Heart left ventricle (tissue), 13 donors: Measurements from ENCODE around the gene RNF130.

Source experiments
- CTCF ChIP-seq, 12 donors: fragments of 200-600 bp; sonication (generic) in 4 of 12; IDR thresholded peaks; one replicate each; pipeline versions ENCODE4 v1.5.0 to v1.8.0; 2018 to 2022; ENCODE audit warnings: antibody characterized with exemption in 12 of 12, mild to moderate bottlenecking in 5 of 12
- POLR2A ChIP-seq, 2 donors: fragments of 450-650 bp; IDR thresholded peaks; one replicate each; pipeline ENCODE4 v1.6.1; 2017; ENCODE audit warnings: antibody characterized with exemption in 2 of 2, mild to moderate bottlenecking in 2 of 2, moderate library complexity in 2 of 2
- donor health status: ischemic (EF 13 %, LVEDD 7.1; RV severe dilation, severe dysfunction).
- donor health status: DM: no; HTN: yes; CAD: no.
- donor health status: DM: no; HTN: no; CAD: no.
- donor health status: ischemic (EF 25% LVEDD 6.9; RV normal size, moderate dysfunction).
- donor health status: ischemic (EF 25% LVEDD 5.7; RV mildly dilated, moderate dysfunction).
- donor health status: ischemic (EF 35%, LVEDD 5.7; RV mildly dilated, moderate dysfunction).
- donor health status: nonischemic (EF 11% LVEDD 7.7; RV severe dilation, severe dysfunction).
- donor health status: DM: yes; HTN: yes; CAD: no.
- donor health status: PGD.
- donor health status: ischemic (EF 29% LVEDD 5.4; RV normal size, mild dysfunction).
- donor health status: nonischemic (EF 23%, LVEDD 6.1; RV moderate dilation, normal function).

GRCh38 chr5:180026734-180027458 lies 44.7 kb downstream of the RNF130 start:
- TF ChIP-seq POLR2A (IDR thresholded peaks at IDR 0.05) (no peak), CTCF (IDR thresholded peaks at IDR 0.05) (no peak)
